Measurements from ENCODE around the gene UGP2. TPM values are rescaled to one million over a fixed set of nuclear protein-coding genes. Genes with fewer than 3 reads are reported as not detected.
"Not testable (repeated sequence)": the region's sequence is repeated elsewhere in the genome, so short reads cannot be mapped to it uniquely, and the experiment has no call there.

UGP2 gene
- polyA plus RNA-seq, 3 donors = 54.4 to 234 (median 171) TPM

DNA sequence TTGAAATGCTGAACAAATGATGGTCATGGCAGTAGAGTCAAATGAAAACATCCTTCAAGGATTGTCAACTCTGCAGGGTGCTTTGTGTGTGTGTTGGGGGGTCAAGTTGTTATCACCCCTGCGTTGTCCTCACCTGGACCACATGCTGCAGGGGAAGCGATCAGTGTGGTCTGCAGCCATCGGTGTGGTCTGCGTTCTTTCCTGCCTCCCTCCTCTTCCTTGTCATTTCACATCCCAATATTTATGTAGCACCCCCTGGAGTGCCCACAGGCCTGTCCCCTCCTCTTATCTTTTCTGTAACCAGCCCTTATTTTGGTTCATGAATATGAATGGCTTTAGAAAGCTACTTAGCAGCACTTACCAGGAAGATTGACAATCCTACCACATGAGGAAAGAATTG is 38.9 kb downstream of the UGP2 start:
- H3K27ac ChIP-seq (ENCODE audit: low read depth, low read length) = no peak overlapping the region
- WGBS, 3 donors = 49 to 75% (median 60%) methylated on average over 4 of the region's 4 CpGs

DNA sequence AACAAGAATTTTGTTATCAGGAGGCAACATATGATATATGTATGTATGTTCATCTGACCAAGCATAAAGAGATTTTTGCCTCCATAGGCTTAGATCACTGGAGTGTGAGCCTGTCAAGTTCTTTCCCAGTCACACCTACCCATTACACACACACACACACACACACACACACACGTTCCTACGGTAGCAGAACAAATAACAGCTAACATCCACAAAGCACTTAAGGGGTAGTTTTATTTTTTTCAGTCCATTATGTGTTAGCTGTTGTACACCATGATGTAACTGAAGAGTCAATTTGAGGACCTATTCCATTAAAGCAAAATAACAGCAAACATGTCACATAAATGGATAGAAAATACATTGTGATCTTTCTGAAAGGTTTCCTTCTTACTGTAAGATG is 39.5 kb downstream of the UGP2 start:
- WGBS, 3 donors = 52 to 89% (median 89%) methylated on average over 2 of the region's 2 CpGs
- no peak overlapping the region for H3K27ac ChIP-seq (ENCODE audit: low read depth, low read length)

DNA sequence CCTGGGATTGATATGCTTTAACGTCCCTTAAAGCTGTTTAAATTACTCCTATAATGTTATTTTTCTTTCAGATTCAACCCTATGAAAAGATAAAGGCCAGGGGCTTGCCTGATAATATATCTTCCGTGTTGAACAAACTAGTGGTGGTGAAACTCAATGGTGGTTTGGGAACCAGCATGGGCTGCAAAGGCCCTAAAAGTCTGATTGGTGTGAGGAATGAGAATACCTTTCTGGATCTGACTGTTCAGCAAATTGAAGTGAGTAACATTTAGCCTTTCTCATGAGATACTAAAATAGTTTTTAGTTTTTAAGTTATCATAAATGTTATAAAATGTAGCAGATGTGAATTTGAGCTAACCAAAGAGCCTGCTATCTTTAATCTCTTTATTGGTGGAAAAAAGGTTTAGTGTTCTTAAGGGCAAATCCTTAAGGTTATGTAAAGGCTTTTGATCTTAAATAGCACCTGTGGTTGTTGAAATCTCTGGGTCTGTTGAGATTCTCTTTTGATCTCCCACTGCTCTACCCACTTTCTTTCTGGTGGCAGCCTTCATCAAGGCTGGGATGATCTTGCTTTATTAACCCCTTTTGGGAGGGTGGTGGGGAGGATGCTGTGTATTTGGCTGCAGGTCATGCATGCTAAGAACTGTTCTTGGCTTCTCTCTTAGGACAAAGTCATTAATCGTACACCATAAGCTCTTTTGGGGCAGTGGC is 40.9 kb downstream of the UGP2 start:
- 82 to 92% (median 89%) methylated on average over 3 of the region's 3 CpGs for WGBS, 3 donors
- H3K27ac ChIP-seq (ENCODE audit: low read depth, low read length) = no peak overlapping the region

DNA sequence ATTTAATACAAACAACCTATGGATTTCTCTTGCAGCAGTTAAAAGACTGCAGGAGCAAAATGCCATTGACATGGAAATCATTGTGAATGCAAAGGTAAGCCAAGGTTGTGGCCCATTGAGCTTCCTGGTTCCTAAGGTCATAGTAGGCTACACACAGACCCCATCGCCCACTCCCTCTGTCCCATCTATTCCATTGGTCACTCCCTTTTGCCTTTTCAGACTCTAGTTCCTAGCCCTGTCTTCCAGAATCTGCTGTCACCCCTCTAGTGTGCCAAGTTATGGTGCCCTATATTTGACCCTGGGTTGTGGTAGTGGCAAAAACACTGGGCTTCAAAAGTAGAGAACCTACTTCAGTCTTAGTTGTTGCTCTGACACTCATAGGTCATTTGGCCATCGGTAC is 44.7 kb downstream of the UGP2 start:
- WGBS, 3 donors = 96 to 100% (median 100%) methylated on average over 2 of the region's 2 CpGs

DNA sequence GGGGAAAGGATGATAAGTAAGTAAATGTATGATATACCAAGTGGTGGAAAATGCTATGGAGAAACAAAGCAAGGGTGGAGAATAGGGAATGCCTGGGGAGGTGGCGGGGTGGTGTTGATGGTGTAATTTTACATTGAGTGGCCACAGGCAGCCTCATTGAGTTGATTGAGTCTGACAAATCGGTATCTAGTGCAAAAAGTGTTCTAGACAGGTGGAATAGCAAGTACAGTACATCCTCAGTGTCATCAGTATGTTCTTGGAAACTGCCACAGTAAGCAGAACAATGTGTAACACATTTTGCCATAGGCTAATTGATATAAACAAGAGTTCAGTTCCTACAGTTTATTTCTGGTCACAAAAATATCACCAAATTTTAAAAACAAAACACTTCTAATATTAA is 46.4 kb downstream of the UGP2 start:
- no peak overlapping the region for H3K27ac ChIP-seq (ENCODE audit: low read depth, low read length)
- WGBS, 3 donors = 91 to 93% (median 92%) methylated on average over 2 of the region's 2 CpGs

More for the DNA sequence above, 44.7 kb downstream of the UGP2 start:
- no peak overlapping the region for H3K27ac ChIP-seq (ENCODE audit: low read depth, low read length)

DNA sequence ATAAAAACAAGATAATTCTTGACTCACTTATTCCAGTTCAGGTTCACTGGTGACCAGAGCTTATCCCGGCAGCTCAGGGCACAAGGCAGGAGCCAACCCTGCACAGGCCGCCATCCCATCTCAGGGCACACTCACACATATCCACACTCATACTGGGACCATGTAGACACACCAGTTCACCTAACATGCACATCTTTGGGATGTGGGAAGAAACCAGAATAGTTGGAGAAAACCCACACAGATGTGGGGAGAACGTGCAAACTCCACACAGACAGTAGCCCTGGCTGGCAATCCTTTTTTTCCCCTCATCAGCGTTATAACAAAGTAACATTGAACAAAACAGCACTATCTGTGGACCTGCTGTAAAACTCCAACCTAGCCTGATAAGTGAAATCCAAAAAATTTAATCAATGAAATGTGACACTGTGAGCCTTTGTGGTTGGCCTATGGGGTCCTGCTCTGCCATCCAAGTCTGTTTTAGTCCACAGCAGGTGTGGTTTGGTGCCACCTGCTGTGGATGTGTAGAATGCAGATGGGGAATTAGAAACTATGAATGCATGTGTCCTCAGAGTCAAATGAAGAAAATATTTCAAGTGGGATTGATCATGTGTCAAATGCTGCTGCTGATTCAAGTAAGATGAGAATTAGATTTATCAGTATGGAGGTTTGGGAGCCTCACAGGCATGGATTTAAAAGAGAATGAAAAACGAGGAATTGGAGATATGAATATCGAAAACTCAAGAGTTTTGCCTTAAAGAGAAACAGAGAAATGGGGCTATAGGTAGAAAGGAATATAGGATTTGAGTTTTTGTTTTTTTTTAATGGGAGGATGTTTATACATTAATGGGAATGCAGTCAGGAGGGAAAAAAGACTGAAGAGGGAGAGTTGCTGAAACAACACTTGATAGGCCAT is 47.0 kb downstream of the UGP2 start:
- WGBS, 3 donors = 83 to 94% (median 93%) methylated on average over 6 of the region's 6 CpGs
- H3K27ac ChIP-seq (ENCODE audit: low read depth, low read length) = no peak overlapping the region

DNA sequence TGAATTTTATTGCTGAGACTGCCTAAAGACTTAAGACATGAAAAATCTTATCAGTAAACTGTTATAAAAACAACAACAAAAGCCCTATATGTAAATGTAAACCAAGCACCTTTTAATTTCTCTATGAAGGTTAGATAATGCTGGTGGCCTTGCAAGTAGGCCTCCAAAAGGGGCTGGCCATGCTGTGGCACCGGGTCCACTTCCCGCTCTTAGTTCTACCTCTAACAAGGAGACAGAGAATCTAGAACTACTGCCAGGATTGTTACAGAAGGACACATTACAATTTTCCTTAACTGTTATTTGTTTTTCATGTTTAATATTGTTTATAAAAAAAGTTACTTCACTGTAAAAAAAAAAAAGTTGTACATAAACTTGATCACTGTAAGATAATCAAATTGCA is 49.0 kb downstream of the UGP2 start:
- 70 to 94% (median 92%) methylated on average over 2 of the region's 2 CpGs for WGBS, 3 donors
- no peak overlapping the region for H3K27ac ChIP-seq (ENCODE audit: low read depth, low read length)

DNA sequence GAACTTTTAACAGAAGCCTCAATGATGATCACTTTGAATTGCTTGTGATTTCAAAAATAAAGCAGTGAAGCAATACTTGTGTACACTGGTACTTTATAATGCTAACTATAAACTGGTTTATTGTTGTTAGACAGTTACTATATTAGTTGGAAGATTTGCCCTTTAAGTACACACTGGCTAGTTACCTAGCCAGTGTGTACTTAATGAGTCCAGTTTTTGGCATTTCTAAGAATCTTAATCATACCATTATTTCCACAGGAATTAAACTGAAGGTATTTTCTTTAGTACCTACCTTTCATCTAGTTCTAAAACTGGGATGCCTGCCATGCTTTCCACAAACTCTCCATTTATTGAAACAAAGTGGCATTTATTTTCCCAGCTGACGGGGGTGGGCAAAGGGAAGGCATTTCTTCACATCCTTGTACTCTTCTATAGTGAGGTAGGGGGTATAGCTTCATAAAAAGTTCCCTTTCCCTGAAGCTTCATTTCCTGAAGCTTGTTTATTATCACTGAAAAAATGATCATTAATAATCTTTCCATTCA is 49.9 kb downstream of the UGP2 start:
- no peak overlapping the region for H3K27ac ChIP-seq (ENCODE audit: low read depth, low read length)

DNA sequence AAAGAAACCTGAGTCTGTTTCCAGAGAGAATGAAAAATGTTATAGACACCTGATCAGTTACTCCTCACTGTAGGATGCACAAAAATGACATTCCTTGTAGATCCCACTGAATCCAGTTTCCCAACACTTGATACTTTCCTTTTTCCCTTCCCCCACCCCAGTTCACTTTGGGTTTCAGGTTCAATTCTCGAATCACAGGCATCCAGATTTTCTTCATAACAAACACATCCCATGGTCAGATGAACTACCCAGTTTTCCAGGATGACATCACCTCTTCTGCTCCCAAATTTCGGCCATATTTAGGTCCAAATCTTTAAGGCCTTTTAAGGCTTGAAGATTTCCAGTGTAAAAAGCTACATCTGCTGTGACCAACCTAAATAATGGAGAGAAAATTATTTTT is 51.5 kb downstream of the UGP2 start:
- H3K27ac ChIP-seq (ENCODE audit: low read depth, low read length) = no peak overlapping the region
- 83 to 87% (median 86%) methylated on average over 2 of the region's 2 CpGs for WGBS, 3 donors

More for the DNA sequence above, 49.9 kb downstream of the UGP2 start:
- 63 to 77% (median 64%) methylated on average over 1 of the region's 1 CpG for WGBS, 3 donors

DNA sequence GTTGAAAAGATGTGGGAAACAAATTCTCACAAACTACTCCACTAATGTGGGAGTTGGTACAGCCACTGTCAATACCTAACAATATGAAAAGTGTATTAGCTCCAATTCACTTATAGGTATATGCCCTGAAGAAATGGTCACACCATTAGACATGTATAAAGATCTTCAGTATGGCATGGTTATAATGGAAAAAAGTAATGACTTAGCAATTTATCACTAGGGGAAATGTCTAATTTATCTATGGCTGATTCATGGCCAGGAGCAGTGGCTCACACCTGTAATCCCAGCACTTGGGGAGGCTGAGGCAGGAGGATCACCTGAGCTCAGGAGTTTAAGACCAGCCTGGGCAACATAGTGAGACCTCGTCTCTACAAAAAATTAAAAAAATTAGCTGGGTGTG is 52.5 kb downstream of the UGP2 start:
- 87 to 96% (median 89%) methylated on average over 1 of the region's 1 CpG for WGBS, 3 donors
- H3K27ac ChIP-seq (ENCODE audit: low read depth, low read length) = no peak overlapping the region

DNA sequence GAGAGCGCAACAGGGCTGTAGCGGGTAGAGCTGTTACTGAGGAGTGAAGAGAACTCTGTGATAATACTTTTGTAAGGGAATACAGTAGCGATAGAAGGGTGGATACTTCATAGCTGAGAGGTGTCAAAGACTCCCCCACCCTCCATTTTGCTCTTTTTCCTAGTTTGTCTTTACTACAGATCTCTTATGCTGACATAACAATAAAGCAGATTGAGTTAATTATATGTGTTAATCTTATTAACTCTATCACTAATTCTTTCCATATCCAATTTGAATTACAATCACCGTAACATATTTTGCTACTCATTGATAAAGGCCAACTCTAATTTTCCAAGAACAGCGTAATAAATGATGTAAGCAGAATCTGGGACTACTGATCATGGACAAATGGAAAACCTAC is 57.1 kb downstream of the UGP2 start:
- H3K27ac ChIP-seq (ENCODE audit: low read depth, low read length) = no peak overlapping the region
- WGBS, 3 donors = 90 to 99% (median 99%) methylated on average over 5 of the region's 5 CpGs

DNA sequence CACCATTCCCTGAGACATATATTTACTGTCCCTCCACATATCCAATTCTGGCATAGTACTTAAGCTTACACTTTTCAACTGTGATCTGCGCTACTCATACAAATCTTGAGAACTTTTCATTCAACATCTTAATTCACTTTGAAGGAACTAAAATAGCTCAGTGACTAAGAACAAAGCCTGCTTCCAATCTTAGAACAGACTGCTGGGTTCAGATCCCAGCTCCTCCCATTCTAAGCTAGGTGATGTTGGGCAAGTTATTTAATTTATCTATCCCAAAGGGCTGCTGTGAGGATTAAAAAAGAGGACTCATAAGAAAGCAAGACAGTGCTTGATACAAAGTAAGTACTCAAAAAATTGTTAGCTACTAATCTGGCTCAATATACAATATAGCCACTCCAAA is 57.9 kb downstream of the UGP2 start:
- 97 to 98% (median 97%) methylated on average over 1 of the region's 1 CpG for WGBS, 3 donors
- no peak overlapping the region for H3K27ac ChIP-seq (ENCODE audit: low read depth, low read length)

DNA sequence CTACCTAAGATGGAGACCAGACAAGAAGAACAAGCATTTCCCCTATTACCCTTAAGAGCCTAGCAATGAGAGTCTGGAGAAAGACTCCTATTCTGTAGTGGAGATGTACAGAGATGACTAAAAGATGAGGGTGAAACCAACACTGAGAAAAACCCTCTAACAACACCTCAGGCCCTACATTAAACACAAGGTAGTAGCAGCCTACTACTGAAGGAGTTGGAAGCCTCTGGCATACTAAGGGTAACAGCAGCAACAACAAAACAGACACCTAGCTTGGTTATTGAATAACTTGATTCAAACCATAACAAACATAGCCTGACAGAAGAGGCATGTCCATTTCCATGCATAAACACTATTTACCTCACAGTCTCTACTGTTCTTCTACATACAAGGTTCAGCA is 60.5 kb downstream of the UGP2 start:
- H3K27ac ChIP-seq (ENCODE audit: low read depth, low read length) = no peak overlapping the region

DNA sequence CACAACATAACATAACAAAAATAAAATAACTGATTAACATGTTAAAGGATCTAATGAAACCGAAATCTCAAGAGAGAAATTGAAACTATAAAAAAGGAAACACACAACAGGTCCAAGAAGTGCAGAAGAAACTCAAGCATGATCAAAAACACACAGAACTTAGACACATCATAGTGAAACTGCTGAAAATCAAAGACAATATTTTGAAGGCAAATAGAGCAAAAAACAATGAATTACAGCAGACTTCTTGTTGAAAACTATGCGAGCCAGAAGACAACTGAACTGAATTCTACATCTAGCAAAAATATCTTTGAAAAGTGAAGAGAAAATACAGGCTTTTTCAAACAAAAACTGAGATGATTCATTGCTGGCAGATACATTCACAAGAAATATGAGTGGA is 61.3 kb downstream of the UGP2 start:
- 96 to 99% (median 99%) methylated on average over 2 of the region's 2 CpGs for WGBS, 3 donors
- no peak overlapping the region for H3K27ac ChIP-seq (ENCODE audit: low read depth, low read length)

DNA sequence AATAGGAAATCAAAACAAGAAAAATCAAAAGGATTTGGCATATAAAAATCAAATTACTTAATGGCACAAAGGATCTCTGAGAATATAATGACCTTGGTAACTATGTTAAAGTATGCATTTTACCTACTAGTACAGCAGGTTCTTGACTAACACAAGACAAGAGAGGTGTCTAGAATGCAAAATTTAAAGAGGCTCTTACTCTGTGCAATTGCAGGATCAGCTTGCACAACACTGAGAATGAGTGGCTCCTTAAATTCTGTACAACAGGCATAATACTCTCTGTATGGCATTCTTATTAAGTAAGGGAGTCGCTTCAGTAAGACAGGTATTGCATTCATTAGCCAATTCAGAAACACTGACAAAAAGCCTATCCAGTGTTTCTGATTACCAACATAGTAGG is 72.6 kb downstream of the UGP2 start:
- 94 to 100% (median 97%) methylated on average over 1 of the region's 1 CpG for WGBS, 3 donors
- no peak overlapping the region for H3K27ac ChIP-seq (ENCODE audit: low read depth, low read length)

DNA sequence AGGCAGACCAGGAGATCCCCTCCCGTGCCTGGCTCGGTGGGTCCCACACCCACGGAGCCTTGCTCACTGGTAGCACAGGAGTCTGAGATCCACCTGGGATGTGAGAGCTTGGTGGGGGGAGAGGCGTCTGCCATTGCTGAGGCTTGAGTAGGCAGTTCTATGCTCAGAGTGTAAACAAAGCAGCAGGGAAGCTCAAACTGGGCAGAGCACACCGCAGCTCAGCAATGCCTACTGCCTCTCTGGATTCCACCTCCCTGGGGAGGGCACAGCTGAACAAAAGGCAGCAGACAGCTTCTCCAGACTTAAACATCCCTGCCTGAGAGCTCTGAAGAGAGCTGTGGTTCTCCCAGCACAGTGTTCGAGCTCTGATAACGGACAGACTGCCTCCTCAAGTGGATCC is 85.1 kb downstream of the UGP2 start:
- no peak overlapping the region for H3K27ac ChIP-seq (ENCODE audit: low read depth, low read length)
- WGBS, 3 donors = 93 to 94% (median 93%) methylated on average over 7 of the region's 7 CpGs

DNA sequence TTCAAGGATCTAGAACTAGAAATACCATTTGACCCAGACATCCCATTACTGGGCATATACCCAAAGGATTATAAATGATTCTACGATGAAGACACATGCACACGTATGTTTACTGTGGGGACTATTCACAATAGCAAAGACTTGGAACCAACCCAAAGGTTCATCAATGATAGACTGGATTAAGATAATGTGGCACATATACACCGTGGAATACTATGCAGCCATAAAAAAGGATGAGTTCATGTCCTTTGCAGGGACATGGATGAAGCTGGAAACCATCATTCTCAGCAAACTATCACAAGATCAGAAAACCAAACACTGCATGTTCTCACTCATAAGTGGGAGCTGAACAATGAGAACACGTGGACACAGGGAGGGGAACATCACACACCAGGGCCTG is 90.4 kb downstream of the UGP2 start:
- H3K27ac ChIP-seq (ENCODE audit: low read depth, low read length) = not testable (repeated sequence)
- 95 to 98% (median 96%) methylated on average over 4 of the region's 4 CpGs for WGBS, 3 donors

All from adipose tissue (tissue), 3 donors.